ENCODE measurements around the gene MBD3L2B. TPM values are rescaled to one million over a fixed set of nuclear protein-coding genes. Genes with fewer than 3 reads are reported as not detected.
A peak's percentile ranks its signal among the peaks of the same experiment; 100 is the strongest.

Gene MBD3L2B
- total RNA-seq, 1 experiment from 2014 or later: 0.69 TPM

- TF ChIP-seq, protein P1, sequence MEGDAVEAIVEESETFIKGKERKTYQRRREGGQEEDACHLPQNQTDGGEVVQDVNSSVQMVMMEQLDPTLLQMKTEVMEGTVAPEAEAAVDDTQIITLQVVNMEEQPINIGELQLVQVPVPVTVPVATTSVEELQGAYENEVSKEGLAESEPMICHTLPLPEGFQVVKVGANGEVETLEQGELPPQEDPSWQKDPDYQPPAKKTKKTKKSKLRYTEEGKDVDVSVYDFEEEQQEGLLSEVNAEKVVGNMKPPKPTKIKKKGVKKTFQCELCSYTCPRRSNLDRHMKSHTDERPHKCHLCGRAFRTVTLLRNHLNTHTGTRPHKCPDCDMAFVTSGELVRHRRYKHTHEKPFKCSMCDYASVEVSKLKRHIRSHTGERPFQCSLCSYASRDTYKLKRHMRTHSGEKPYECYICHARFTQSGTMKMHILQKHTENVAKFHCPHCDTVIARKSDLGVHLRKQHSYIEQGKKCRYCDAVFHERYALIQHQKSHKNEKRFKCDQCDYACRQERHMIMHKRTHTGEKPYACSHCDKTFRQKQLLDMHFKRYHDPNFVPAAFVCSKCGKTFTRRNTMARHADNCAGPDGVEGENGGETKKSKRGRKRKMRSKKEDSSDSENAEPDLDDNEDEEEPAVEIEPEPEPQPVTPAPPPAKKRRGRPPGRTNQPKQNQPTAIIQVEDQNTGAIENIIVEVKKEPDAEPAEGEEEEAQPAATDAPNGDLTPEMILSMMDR (conservative IDR thresholded peaks at IDR 0.05; ENCODE audit: low read depth, low read length): no peak
- Histone ChIP-seq H3K27me3 (replicated peaks; ENCODE audit: insufficient read depth, low read depth, low read length, poor library complexity) (no peaks in the 10 kb centered on the region), H3K4me3 (ENCODE audit: low read depth, low read length, poor library complexity, severe bottlenecking) (no peak overlapping the region), H3K27ac (ENCODE audit: low read depth, low read length, poor library complexity, severe bottlenecking) (no peak overlapping the region), H3K4me1 (ENCODE audit: insufficient read depth, low read length, poor library complexity, severe bottlenecking) (no peaks in the 10 kb centered on the region), H3K9me3 (ENCODE audit: low read depth, low read length, poor library complexity, severe bottlenecking) (no peaks in the 10 kb centered on the region), H3K36me3 (ENCODE audit: insufficient read depth, low read length, poor library complexity, severe bottlenecking) (no peaks in the 10 kb centered on the region)
- no TSS peak for BruUV-seq (replicated peaks)
- intact Hi-C loops (cut with micrococcal nuclease; ENCODE audit: unreplicated experiment): no loop called here
- POLR2A ChIA-PET (ENCODE audit: low non-redundant PET): no interaction called here
- CTCF ChIA-PET: no interaction called here
- no peak for DNase-seq (ENCODE audit: low spot score)
Observed at GRCh38 chr19:7007859-7008258, 13.4 kb downstream of the MBD3L2B start.

DNA sequence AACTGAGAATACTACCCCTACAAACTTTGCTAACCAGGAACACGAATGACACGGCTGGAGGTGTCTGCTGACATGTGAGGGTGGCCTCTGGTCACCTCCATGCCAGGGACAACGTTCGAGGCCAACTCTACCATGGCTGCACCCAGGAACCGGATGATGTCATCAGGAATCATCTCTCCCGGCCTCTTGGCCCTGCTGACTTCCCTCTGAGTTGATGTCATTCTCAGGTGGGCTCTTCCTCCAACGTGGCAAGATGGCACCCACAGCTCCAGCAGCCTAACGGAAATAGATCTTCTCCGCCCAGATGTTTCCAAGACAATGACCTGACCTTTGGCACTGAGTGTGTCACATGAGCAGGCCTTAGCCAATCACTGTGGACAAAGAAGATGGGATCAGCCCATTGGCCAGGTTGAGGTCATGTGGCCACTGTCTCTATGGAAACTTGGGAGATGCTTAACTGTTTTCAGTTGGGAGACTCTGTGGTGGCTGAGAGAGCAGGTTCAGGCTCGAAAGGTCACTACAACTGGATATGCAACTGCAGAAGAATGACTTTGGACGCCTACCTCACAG, 15.0 kb downstream of the MBD3L2B start:
- no peak overlapping the region for H3K27ac ChIP-seq (ENCODE audit: low read depth, low read length, poor library complexity, severe bottlenecking)
- no peaks in the 10 kb centered on the region for H3K9me3 ChIP-seq (ENCODE audit: low read depth, low read length, poor library complexity, severe bottlenecking)
- intact Hi-C loops (cut with micrococcal nuclease; ENCODE audit: unreplicated experiment): no loop called here
- no peaks in the 10 kb centered on the region for H3K27me3 ChIP-seq (replicated peaks; ENCODE audit: insufficient read depth, low read depth, low read length, poor library complexity)
- POLR2A ChIA-PET (ENCODE audit: low non-redundant PET): no interaction called here
- H3K4me3 ChIP-seq (ENCODE audit: low read depth, low read length, poor library complexity, severe bottlenecking): no peak overlapping the region
- H3K36me3 ChIP-seq (ENCODE audit: insufficient read depth, low read length, poor library complexity, severe bottlenecking): no peaks in the 10 kb centered on the region
- CTCF ChIA-PET: no interaction called here
- H3K4me1 ChIP-seq (ENCODE audit: insufficient read depth, low read length, poor library complexity, severe bottlenecking): no peaks in the 10 kb centered on the region
- no TSS peak for BruUV-seq (replicated peaks)
- no peak for DNase-seq (ENCODE audit: low spot score)
- no peak for TF ChIP-seq EZH2 (IDR thresholded peaks at IDR 0.05; ENCODE audit: borderline replicate concordance, low read depth, low read length, poor library complexity, severe bottlenecking)
- TF ChIP-seq, protein P1 (conservative IDR thresholded peaks at IDR 0.05; ENCODE audit: low read depth, low read length): no peak

DNA sequence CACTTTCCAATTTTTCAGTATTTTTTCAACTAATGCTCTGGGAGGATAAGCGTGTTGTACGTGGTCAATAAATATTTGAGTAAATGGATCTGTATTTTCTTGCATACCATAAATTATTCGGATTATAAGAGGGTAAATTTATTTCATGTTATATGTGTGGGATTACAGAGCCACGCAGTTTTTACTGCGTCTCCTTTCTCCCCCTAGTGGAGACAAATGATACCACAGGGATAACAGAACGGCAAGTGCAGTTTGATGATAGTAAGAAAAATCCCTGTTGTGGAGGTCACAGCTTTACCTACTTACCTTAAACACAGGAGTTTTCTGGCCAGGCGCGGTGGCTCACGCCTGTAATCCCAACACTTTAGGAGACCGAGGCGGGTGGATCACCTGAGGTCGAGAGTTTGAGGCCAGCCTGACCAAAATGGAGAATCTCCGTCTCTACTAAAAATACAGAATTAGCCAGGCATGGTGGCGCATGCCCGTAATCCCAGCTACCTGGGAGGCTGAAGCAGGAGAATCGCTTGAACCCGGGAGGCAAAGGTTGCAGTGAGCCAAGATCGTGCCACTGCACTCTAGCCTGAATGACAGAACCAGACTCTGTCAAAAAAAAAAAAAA, 16.8 kb downstream of the MBD3L2B start:
- POLR2A ChIA-PET (ENCODE audit: low non-redundant PET): no interaction called here
- TF ChIP-seq, protein P1 (conservative IDR thresholded peaks at IDR 0.05; ENCODE audit: low read depth, low read length): peak; percentile 67
- TF ChIP-seq EZH2 (IDR thresholded peaks at IDR 0.05; ENCODE audit: borderline replicate concordance, low read depth, low read length, poor library complexity, severe bottlenecking): no peak
- H3K36me3 ChIP-seq (ENCODE audit: insufficient read depth, low read length, poor library complexity, severe bottlenecking): no peaks in the 10 kb centered on the region
- H3K27ac ChIP-seq (ENCODE audit: low read depth, low read length, poor library complexity, severe bottlenecking): no peak overlapping the region
- no TSS peak for BruUV-seq (replicated peaks)
- intact Hi-C loops (cut with micrococcal nuclease; ENCODE audit: unreplicated experiment): no loop called here
- H3K9me3 ChIP-seq (ENCODE audit: low read depth, low read length, poor library complexity, severe bottlenecking): no peaks in the 10 kb centered on the region
- CTCF ChIA-PET: no interaction called here
- H3K27me3 ChIP-seq (replicated peaks; ENCODE audit: insufficient read depth, low read depth, low read length, poor library complexity): no peaks in the 10 kb centered on the region
- no peaks in the 10 kb centered on the region for H3K4me1 ChIP-seq (ENCODE audit: insufficient read depth, low read length, poor library complexity, severe bottlenecking)
- no peak overlapping the region for H3K4me3 ChIP-seq (ENCODE audit: low read depth, low read length, poor library complexity, severe bottlenecking)
- DNase-seq (ENCODE audit: low spot score): peak; percentile 54

All from A673 (cell line).